Gastroesophageal sphincter (tissue), 3 donors: ENCODE data around the gene FLNA.

Source experiments
- EP300 ChIP-seq: sonication (generic); formaldehyde crosslinking; IDR thresholded peaks from one replicate; pipeline ENCODE4 v1.6.1; 2017; ENCODE audit warnings: antibody characterized with exemption, mild to moderate bottlenecking
- POLR2A ChIP-seq, 2 donors: fragments of 450-650 bp; IDR thresholded peaks; one replicate each; pipeline ENCODE4 v1.6.1; 2017; ENCODE audit warnings: antibody characterized with exemption in 2 of 2, mild to moderate bottlenecking in 2 of 2, moderate library complexity in 1 of 2
- POLR2AphosphoS5 ChIP-seq: sonication (generic); formaldehyde crosslinking; IDR thresholded peaks from one replicate; pipeline ENCODE4 v1.6.1; 2017; ENCODE audit warnings: antibody characterized with exemption
- TF ChIP-seq, protein P1 (sequence below), 4 experiments: fragments of 200-600 bp in 2 of 4; fragments of 450-650 bp in 2 of 4; sonication (generic) in 1 of 4; IDR thresholded peaks; one replicate each; pipeline ENCODE4 v1.5.1; 2017 to 2019; ENCODE audit warnings: antibody characterized with exemption in 4 of 4, mild to moderate bottlenecking in 2 of 4, moderate library complexity in 2 of 4

DNA sequence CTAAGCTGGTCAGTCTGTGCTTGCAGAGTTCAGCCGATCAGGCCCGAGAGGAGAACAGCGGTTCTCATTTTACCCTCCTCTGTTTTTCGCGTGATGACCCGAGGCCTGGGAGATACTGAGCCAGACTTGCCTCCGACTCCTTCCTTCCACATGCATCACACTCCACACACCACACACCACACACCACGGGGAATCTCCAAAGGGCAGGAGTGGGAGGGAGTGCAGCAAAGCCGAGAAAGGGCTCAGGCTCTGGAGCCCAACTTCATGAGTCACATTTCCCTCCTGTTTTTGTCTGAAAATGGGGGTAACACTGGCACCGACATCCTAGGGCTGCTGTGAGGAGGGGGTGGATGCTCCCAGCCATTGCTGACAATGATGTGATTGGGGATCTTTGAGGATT is 39.9 kb downstream of the FLNA start:
- no peak for TF ChIP-seq POLR2A (IDR thresholded peaks at IDR 0.05)
- TF ChIP-seq, protein P1, sequence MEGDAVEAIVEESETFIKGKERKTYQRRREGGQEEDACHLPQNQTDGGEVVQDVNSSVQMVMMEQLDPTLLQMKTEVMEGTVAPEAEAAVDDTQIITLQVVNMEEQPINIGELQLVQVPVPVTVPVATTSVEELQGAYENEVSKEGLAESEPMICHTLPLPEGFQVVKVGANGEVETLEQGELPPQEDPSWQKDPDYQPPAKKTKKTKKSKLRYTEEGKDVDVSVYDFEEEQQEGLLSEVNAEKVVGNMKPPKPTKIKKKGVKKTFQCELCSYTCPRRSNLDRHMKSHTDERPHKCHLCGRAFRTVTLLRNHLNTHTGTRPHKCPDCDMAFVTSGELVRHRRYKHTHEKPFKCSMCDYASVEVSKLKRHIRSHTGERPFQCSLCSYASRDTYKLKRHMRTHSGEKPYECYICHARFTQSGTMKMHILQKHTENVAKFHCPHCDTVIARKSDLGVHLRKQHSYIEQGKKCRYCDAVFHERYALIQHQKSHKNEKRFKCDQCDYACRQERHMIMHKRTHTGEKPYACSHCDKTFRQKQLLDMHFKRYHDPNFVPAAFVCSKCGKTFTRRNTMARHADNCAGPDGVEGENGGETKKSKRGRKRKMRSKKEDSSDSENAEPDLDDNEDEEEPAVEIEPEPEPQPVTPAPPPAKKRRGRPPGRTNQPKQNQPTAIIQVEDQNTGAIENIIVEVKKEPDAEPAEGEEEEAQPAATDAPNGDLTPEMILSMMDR (IDR thresholded peaks at IDR 0.05), result no peak
- no peak for TF ChIP-seq POLR2AphosphoS5
- no peak for TF ChIP-seq EP300
